NOMO-1 treated with DMSO at 0.1 percent for 48 hours (cell line): Measurements from ENCODE around the gene NRDC.
"Not testable (repeated sequence)": the region's sequence is repeated elsewhere in the genome, so short reads cannot be mapped to it uniquely, and the experiment has no call there.

Experiments used
- DNase-seq: peaks from one replicate; lab custom pipeline; 2025; ENCODE audit not compliant: unreplicated experiment; lab: John Stamatoyannopoulos, UW

NRDC gene

DNA sequence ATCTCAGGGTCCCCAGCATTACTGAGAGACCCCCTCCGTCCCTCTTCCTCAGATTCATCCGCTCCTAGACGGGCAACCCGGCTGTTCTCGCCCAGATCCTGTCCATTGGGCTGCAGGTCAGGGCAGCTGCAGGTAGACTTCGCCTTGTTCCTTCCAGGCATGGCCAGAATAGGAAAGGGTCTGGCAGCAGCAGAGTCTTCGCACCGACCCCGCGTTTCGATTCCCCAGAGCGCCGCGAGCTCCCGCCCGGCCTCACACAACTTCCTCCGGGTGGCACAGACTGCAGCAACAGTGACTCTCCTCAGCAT lies 265 bp downstream of the NRDC start:
- no peak for DNase-seq

GRCh38 chr1:51877434-51878307 lies 856 bp downstream of the NRDC start:
- DNase-seq = peak; percentile 15

DNA sequence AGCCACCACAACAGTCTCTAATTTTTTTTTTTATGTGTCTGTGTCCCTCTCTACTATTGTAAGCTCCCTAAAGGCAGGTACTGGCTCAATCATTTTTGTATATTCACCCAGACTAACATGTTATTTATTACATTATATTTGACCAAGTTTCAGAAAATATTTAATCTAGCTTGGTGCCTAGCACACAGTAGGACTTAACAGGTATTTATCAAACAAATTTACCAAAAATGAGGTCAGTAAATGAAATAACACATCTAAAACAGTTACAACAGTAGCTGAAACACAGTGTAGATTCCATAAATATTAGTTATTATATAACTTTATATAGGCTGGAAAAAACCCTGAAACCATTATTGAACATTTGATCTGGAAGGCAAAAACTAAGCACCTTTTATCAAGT lies 2.7 kb downstream of the NRDC start:
- no peak for DNase-seq

DNA sequence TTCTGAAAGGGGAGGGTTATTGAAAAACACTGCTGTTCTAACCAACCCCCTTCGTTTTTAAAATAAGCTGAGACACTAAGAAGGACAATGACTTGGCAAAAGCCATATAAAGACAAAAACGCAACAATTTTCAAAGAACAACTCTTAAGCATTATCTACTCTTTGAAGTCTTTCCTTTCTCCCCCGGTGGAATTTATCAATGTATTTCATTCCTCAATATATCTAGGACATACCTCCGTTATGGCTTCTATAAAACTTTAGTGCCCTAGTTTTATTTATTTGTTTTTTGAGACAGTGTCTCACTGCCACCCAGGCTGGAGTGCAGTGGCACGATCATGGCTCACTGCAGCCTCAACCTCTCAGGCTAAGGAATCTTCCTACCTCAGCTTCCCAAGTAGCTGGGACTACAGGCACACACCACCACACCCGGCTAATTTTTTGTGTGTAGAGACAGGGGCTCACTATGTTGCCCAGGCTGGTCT lies 3.2 kb downstream of the NRDC start:
- DNase-seq = peak; percentile 2

DNA sequence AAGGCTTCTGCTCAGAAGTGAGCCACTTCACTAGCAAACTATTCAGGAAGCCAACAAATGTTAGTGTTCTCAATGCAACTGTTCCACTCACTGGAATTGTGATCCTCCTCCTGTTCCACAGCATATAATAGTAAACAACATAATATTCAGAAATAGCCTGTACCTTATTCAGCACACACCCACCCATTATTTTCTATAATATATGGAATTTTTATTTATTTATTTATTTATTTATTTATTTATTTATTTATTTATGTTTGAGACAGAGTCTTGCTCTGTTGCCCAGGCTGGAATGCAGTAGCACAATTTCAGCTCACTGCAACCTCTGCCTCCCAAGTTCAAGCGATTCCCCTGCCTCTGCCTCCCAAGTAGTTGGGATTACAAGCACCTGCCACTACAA lies 5.3 kb downstream of the NRDC start:
- not testable (repeated sequence) for DNase-seq

DNA sequence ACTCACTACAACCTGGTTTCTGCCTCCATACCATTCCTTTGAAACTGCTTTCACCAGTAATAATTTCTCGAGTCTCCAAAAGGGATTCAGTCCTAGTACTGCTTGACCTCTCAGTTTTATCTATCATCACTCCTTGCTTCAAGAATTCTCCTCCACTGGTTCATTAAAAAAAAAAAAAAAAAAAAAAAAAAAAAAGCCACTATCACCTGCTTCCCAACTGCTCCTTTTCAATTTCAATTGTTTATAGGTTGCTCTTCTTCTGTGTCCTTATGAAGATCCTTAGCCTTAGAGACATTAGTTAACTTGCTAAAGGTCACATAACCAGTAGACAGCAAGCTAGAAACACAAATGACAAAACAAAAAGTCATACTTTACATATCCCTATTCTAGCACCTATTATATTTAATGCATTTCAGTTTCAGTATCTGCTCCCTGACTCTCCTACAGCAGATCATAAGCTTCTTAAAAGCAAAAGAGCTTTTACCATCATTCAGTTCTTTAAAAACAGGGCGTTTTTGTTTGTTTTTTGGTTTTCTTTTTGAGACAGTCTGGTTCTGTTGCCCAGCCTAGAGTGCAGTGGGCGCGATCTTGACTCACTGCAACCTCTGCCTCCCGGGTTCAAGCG lies 7.1 kb downstream of the NRDC start:
- no peak for DNase-seq

DNA sequence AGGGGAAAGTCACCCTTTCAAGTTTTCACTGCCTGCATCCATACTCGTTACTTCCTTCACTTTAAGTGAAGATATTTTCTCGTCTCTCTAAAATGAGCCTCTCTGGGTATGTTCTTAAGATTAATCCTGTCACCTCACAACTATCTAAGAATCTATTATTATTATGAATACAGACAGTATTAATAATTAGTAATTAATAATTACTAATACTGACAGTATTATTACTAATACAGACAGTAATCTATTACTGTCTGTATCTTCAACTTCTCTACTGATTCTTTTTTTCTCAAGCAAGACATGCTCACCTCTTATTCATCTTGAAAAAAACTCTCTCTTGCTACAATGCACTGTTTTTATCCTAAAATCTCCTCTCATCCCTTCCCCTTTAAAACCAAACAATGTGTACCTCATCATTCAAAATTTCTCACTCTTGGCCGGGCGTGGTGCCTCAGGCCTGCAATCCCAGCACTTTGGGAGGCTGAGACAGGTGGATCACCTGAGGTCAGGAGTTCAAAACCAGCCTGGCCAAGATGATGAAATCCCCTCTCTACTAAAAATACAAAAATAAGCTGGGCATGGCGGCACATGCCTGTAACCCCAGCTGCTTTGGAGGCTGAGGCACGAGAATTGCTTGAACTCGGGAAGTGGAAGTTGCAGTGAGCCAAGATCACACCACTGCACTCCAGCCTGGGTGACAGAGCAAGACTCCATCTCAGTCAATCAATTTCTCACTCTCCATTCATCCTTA lies 7.8 kb downstream of the NRDC start:
- no peak for DNase-seq

DNA sequence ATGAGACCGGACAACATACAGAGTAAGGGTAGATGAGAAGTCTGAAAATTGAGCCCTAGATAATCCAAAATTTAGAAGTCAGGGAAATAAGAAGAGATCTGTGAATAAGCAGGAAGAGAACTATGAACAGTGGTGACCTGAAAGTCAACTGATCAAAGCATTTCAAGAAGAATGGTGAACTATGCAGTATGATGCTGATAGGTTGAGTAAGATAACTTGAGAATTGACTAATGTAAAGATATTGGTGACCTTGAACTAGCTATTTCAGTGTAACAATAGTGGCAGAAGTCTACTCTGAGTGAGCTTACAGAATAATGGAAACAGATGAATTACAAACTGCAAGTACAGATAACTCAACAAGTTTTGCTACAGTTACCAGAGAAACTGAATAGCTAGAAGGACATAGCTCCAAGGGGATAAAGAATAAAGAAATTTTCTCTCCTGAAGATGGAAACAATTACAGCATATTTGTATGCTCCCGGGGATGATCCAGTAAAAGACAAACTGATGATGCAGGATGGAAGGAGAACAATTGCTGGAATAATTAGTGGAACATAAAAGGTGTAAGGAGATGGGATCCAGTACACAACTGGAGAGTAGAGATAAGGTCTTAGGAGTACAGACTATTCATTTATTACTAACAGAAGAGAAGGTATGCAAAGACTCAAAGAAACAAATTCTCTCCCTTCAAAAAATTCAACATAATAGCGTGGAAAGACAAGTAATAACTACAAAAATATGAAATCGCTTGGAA lies 10.9 kb downstream of the NRDC start:
- no peak for DNase-seq

DNA sequence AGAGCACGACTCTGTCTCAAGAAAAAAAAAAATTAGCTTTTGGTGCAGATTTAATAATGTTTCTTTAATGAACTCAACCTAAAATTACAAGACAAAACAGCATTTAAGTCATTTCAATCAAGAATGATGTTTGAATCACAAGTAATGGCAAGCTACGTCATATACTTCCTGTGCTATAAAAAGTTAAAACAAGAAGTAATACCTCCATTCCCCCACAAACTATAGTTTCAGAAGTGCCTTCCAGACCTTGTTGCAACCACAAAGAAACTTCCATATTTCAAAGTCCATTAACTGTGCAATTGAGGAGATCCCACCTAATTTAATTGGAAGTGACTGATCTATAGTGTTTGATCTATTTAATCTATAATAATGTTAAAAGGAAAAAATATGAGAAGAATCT lies 15.1 kb downstream of the NRDC start:
- DNase-seq = peak; percentile 90

DNA sequence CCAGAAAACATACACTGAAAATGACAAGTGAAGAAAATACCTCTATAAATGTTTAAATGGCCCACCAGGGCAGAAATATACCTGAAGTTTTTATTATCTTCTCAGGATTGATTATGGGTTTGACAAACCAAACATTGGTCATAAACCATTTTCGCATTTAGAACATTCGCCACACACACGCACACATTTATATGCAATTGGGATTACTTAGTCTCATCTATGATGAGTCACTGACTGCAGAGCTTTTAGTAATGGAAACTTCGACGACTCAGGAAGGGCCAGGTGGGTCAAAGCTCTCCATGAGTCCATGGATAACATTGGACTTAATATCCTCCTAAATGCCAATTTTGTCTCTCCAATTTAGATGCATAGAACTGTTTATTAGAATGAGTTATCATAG lies 16.9 kb downstream of the NRDC start:
- no peak for DNase-seq

DNA sequence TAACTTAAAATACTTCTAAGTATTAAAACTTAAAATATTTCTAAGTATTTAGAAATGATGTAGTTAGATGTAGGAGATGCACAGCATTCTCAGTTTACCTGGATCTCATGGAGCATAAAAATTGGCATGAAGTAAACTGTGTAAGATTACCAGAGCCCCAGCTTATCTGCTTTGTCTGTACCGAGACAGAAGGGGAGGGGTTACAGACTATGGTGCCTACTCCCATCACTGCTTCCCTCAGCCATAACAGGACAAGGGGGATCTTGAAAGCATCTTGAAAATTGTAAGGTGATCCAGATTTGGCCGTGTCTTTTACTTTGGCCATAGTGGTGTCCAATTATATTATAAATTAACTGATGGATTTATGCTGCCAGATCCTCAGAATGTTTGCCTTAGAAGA lies 18.8 kb downstream of the NRDC start:
- DNase-seq = no peak

GRCh38 chr1:51859333-51859732 lies 19.2 kb downstream of the NRDC start:
- DNase-seq = no peak

- DNase-seq = no peak
These were observed 19.6 kb downstream of the NRDC start for GRCh38 chr1:51858892-51859291.

- DNase-seq = no peak
These were observed 21.8 kb downstream of the NRDC start for GRCh38 chr1:51856745-51857144.

DNA sequence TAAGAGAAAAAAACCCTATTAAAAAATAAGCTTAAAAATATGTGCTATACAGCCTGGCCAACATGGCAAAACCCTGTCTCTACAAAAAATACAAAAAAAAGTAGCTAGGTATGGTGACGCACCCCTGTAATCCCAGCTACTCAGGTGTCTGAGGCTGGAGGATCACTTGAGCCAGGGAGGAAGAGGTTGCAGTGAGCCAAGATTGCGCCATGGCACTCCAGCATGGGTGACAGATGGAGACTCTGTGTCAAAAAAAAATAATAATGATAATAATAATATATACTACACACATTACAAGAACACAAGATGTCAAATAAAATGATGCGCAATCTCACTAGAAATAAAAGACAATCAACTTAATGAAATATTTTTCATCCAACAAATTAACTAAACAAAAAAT lies 22.9 kb downstream of the NRDC start:
- no peak for DNase-seq

- DNase-seq = no peak
These were observed 25.2 kb downstream of the NRDC start for GRCh38 chr1:51853360-51853759.

- no peak for DNase-seq
These were observed 26.6 kb downstream of the NRDC start for GRCh38 chr1:51851882-51852396.

- DNase-seq = peak; percentile 21
These were observed 27.9 kb downstream of the NRDC start for GRCh38 chr1:51850420-51851223.

DNA sequence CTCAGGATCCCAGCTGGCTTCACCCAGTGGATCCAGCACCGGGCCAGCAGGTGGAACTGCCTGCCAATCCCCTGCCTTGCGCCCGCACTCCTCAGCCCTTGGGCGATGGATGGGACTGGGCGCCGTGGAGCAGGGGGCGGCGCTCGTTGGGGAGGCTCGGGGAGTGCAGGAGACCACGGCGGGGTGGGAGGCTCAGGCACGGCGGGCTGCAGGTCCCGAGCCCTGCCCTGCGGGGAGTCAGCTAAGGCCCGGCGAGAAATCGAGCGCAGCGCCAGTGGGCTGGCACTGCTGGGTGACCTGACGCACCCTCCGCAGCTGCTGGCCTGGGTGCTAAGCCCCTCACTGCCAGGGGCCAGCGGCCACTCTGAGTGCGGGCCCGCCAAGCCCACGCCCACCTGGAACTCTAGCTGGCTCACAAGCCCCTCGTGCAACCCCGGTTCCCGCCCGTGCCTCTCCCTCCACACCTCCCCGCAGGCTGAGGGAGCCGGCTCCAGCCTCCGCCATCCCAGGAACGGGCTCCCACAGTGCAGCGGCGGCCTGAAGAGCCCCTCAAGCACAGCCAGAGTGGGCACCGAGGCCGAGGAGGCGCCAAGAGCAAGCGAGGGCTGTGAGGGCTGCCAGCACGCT lies 31.1 kb downstream of the NRDC start:
- no peak for DNase-seq

GRCh38 chr1:51843948-51844347 lies 34.6 kb downstream of the NRDC start:
- DNase-seq = no peak
